HepG2 (cell line): Measurements from ENCODE around the gene SNED1.

Experiments used
- EHMT2 ChIP-seq: fragments of 200-600 bp; sonication (generic); IDR thresholded peaks from 2 replicates; pipeline ENCODE4 v1.7.0; 2017; ENCODE audit warnings: antibody characterized with exemption, low read depth, low read length, borderline replicate concordance
- HDAC6 ChIP-seq: fragments of 200-600 bp; sonication (generic); IDR thresholded peaks from 2 replicates; pipeline ENCODE4 v1.7.0; 2017; ENCODE audit warnings: mild to moderate bottlenecking, antibody characterized with exemption, low read length, low read depth
- NR2F1 ChIP-seq, 2 experiments: fragments of 450-650 bp in 1 of 2; formaldehyde crosslinking in 1 of 2; IDR thresholded peaks; 2 replicates each; pipeline versions ENCODE4 v1.5.0 to v1.6.1; 2016 to 2020; ENCODE audit warnings: mild to moderate bottlenecking in 1 of 2, missing compliant biosample characterization in 1 of 2, missing genetic modification reagents in 1 of 2, moderate library complexity in 1 of 2
- NR3C1 ChIP-seq: sonication (generic); formaldehyde crosslinking; IDR thresholded peaks from 2 replicates; pipeline ENCODE4 v1.4.0; 2020; ENCODE audit warnings: missing genetic modification reagents
- SP1 ChIP-seq, 2 experiments: fragments of 450-650 bp in 1 of 2; sonication (generic) in 1 of 2; formaldehyde crosslinking in 1 of 2; IDR thresholded peaks; 2 replicates each; pipeline versions ENCODE4 v1.4.0 to v1.6.1; 2016 to 2020; ENCODE audit warnings: missing genetic modification reagents in 1 of 2
- TBL1XR1 ChIP-seq: fragments of 150-350 bp; IDR thresholded peaks from 2 replicates; pipeline ENCODE4 v1.6.1; 2014; ENCODE audit warnings: borderline replicate concordance, low read length; ENCODE audit not compliant: partially characterized antibody
- ZNF24 ChIP-seq: fragments of 450-650 bp; IDR thresholded peaks from 2 replicates; pipeline ENCODE4 v1.6.1; 2017; ENCODE audit warnings: antibody characterized with exemption, mild to moderate bottlenecking
- ZNF75D ChIP-seq: sonication (generic); formaldehyde crosslinking; IDR thresholded peaks from 2 replicates; pipeline ENCODE4 v1.8.1; 2023; ENCODE audit warnings: missing genetic modification reagents, mild to moderate bottlenecking, borderline replicate concordance
- TF ChIP-seq, protein P1 (sequence below): sonication (generic); formaldehyde crosslinking; IDR thresholded peaks from 2 replicates; pipeline ENCODE4 v1.8.0; 2022; ENCODE audit warnings: mild to moderate bottlenecking, missing genetic modification reagents; ENCODE audit not compliant: insufficient replicate concordance
- TF ChIP-seq, protein P2 (sequence below): sonication (generic); formaldehyde crosslinking; IDR thresholded peaks from 2 replicates; pipeline ENCODE4 v1.5.1; 2020; ENCODE audit warnings: mild to moderate bottlenecking, missing genetic modification reagents, moderate library complexity
- TF ChIP-seq, protein P3 (sequence below): sonication (generic); formaldehyde crosslinking; IDR thresholded peaks from 2 replicates; pipeline ENCODE4 v1.4.0; 2020; ENCODE audit warnings: low read depth, missing genetic modification reagents
- TF ChIP-seq, protein P4 (sequence below): sonication (generic); formaldehyde crosslinking; IDR thresholded peaks from 2 replicates; pipeline ENCODE4 v1.5.0; 2020; ENCODE audit warnings: mild to moderate bottlenecking, missing genetic modification reagents

DNA sequence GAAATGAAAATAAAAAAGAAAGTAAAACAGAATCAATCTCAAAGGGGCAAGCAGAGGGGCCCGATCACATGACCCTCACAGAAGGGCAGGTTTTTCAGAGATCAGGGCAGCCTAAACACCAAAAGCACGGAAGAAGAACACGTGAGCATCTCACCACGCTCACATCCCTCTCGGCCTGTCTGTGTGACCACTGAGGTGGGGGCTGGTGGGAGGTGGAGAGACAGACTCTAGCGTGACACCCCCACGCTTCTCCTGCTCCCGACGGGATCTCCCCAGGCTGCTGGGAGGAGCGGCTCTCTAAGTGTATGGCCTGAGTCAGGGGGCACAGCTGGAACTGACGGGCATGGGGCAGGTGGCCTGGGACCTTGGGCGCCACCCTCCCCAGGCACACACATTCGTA lies 127.2 kb downstream of the SNED1 start:
- TF ChIP-seq NR3C1 (no peak), HDAC6 (no peak), SP1 (IDR thresholded peaks at IDR 0.05) (no peak), SP1 (CRISPR knock-in tag; IDR thresholded peaks at IDR 0.05) (no peak), TBL1XR1 (no peak), EHMT2 (no peak), ZNF24 (no peak), NR2F1 (CRISPR knock-in tag; IDR thresholded peaks at IDR 0.05) (no peak), ZNF75D (no peak)
- TF ChIP-seq, protein P1, sequence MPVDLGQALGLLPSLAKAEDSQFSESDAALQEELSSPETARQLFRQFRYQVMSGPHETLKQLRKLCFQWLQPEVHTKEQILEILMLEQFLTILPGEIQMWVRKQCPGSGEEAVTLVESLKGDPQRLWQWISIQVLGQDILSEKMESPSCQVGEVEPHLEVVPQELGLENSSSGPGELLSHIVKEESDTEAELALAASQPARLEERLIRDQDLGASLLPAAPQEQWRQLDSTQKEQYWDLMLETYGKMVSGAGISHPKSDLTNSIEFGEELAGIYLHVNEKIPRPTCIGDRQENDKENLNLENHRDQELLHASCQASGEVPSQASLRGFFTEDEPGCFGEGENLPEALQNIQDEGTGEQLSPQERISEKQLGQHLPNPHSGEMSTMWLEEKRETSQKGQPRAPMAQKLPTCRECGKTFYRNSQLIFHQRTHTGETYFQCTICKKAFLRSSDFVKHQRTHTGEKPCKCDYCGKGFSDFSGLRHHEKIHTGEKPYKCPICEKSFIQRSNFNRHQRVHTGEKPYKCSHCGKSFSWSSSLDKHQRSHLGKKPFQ (CRISPR knock-in tag): no peak
- TF ChIP-seq, protein P2, sequence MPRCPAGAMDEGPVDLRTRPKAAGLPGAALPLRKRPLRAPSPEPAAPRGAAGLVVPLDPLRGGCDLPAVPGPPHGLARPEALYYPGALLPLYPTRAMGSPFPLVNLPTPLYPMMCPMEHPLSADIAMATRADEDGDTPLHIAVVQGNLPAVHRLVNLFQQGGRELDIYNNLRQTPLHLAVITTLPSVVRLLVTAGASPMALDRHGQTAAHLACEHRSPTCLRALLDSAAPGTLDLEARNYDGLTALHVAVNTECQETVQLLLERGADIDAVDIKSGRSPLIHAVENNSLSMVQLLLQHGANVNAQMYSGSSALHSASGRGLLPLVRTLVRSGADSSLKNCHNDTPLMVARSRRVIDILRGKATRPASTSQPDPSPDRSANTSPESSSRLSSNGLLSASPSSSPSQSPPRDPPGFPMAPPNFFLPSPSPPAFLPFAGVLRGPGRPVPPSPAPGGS (CRISPR knock-in tag): no peak
- TF ChIP-seq, protein P3, sequence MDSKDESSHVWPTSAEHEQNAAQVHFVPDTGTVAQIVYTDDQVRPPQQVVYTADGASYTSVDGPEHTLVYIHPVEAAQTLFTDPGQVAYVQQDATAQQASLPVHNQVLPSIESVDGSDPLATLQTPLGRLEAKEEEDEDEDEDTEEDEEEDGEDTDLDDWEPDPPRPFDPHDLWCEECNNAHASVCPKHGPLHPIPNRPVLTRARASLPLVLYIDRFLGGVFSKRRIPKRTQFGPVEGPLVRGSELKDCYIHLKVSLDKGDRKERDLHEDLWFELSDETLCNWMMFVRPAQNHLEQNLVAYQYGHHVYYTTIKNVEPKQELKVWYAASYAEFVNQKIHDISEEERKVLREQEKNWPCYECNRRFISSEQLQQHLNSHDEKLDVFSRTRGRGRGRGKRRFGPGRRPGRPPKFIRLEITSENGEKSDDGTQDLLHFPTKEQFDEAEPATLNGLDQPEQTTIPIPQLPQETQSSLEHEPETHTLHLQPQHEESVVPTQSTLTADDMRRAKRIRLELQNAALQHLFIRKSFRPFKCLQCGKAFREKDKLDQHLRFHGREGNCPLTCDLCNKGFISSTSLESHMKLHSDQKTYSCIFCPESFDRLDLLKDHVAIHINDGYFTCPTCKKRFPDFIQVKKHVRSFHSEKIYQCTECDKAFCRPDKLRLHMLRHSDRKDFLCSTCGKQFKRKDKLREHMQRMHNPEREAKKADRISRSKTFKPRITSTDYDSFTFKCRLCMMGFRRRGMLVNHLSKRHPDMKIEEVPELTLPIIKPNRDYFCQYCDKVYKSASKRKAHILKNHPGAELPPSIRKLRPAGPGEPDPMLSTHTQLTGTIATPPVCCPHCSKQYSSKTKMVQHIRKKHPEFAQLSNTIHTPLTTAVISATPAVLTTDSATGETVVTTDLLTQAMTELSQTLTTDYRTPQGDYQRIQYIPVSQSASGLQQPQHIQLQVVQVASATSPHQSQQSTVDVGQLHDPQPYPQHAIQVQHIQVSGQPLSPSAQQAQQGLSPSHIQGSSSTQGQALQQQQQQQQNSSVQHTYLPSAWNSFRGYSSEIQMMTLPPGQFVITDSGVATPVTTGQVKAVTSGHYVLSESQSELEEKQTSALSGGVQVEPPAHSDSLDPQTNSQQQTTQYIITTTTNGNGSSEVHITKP (CRISPR knock-in tag): no peak
- TF ChIP-seq, protein P4, sequence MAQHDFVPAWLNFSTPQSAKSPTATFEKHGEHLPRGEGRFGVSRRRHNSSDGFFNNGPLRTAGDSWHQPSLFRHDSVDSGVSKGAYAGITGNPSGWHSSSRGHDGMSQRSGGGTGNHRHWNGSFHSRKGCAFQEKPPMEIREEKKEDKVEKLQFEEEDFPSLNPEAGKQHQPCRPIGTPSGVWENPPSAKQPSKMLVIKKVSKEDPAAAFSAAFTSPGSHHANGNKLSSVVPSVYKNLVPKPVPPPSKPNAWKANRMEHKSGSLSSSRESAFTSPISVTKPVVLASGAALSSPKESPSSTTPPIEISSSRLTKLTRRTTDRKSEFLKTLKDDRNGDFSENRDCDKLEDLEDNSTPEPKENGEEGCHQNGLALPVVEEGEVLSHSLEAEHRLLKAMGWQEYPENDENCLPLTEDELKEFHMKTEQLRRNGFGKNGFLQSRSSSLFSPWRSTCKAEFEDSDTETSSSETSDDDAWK: no peak
